ENCODE results near the gene CREB3L1. TPM values are rescaled to one million over a fixed set of nuclear protein-coding genes. Genes with fewer than 3 reads are reported as not detected.

The CREB3L1 gene
- total and polyA plus RNA-seq, 2 experiments from 2014 or later, result 22.9 to 275 TPM

GRCh38 chr11:46242952-46243795 is 34.3 kb upstream of the CREB3L1 start:
- WGBS (ENCODE audit: low lambda C conversion rate, missing lambda C conversion rate), result 3% methylated on average over 38 of the region's 46 CpGs
- Histone ChIP-seq H4K20me1 (ENCODE audit: insufficient read depth, poor library complexity, severe bottlenecking) (no peaks in the 10 kb centered on the region), H3K27ac (peak overlapping the region; percentile 90), H3K36me3 (replicated peaks; ENCODE audit: insufficient read depth, low read depth) (no peaks in the 10 kb centered on the region), H3K4me3 (peak overlapping the region; percentile 5), H3K27me3 (no peaks in the 10 kb centered on the region), H3K9me2 (replicated peaks; ENCODE audit: insufficient read depth) (no peaks in the 10 kb centered on the region), H3K4me1 (ENCODE audit: insufficient read depth) (peaks cover 30% of the 10 kb centered on the region), H3K9me3 (ENCODE audit: low read depth) (no peaks in the 10 kb centered on the region), H2AFZ (peak overlapping the region; percentile 21), H3K4me2 (peak overlapping the region; percentile 71), H3K79me2 (no peaks in the 10 kb centered on the region)
- peak; percentile 96 for DNase-seq (ENCODE audit: low spot score)
- no peak for TF ChIP-seq EZH2 (IDR thresholded peaks at IDR 0.05; ENCODE audit: borderline replicate concordance)
- no peak for TF ChIP-seq EZH2phosphoT487 (IDR thresholded peaks at IDR 0.05; ENCODE audit: low read depth, severe bottlenecking, unreplicated experiment)
- TF ChIP-seq, protein P1, sequence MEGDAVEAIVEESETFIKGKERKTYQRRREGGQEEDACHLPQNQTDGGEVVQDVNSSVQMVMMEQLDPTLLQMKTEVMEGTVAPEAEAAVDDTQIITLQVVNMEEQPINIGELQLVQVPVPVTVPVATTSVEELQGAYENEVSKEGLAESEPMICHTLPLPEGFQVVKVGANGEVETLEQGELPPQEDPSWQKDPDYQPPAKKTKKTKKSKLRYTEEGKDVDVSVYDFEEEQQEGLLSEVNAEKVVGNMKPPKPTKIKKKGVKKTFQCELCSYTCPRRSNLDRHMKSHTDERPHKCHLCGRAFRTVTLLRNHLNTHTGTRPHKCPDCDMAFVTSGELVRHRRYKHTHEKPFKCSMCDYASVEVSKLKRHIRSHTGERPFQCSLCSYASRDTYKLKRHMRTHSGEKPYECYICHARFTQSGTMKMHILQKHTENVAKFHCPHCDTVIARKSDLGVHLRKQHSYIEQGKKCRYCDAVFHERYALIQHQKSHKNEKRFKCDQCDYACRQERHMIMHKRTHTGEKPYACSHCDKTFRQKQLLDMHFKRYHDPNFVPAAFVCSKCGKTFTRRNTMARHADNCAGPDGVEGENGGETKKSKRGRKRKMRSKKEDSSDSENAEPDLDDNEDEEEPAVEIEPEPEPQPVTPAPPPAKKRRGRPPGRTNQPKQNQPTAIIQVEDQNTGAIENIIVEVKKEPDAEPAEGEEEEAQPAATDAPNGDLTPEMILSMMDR (IDR thresholded peaks at IDR 0.05; ENCODE audit: poor library complexity), result no peak

DNA sequence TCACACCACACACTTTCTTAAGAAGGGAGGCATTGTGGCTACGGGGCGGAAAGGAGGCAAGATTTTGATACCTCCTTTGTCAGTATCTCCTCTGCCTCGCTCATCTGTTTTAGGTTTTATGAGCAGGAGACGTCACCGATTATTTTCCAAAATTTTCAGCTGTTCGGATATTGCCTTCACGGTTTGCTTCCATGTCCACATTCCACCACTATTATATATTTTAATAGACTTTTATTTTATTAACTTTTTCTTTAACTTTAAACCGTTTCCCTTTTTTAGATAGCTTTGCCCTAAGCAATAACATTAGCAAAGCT is 33.7 kb upstream of the CREB3L1 start:
- Histone ChIP-seq H3K27me3 (no peaks in the 10 kb centered on the region), H3K9me3 (ENCODE audit: low read depth) (no peaks in the 10 kb centered on the region), H2AFZ (peak overlapping the region; percentile 7), H3K4me1 (ENCODE audit: insufficient read depth) (peaks cover 31% of the 10 kb centered on the region), H3K9me2 (replicated peaks; ENCODE audit: insufficient read depth) (no peaks in the 10 kb centered on the region), H3K79me2 (no peaks in the 10 kb centered on the region), H3K36me3 (replicated peaks; ENCODE audit: insufficient read depth, low read depth) (no peaks in the 10 kb centered on the region), H3K27ac (peak overlapping the region; percentile 87), H3K4me2 (peak overlapping the region; percentile 71), H4K20me1 (ENCODE audit: insufficient read depth, poor library complexity, severe bottlenecking) (no peaks in the 10 kb centered on the region), H3K4me3 (peak overlapping the region; percentile 5)
- TF ChIP-seq, protein P1 (IDR thresholded peaks at IDR 0.05; ENCODE audit: poor library complexity), result no peak
- TF ChIP-seq EZH2 (IDR thresholded peaks at IDR 0.05; ENCODE audit: borderline replicate concordance) (no peak), EZH2phosphoT487 (IDR thresholded peaks at IDR 0.05; ENCODE audit: low read depth, severe bottlenecking, unreplicated experiment) (no peak)
- WGBS (ENCODE audit: low lambda C conversion rate, missing lambda C conversion rate), result 45% methylated on average over 8 of the region's 8 CpGs
- no peak for DNase-seq (ENCODE audit: low spot score)

GRCh38 chr11:46246521-46246920 is 30.9 kb upstream of the CREB3L1 start:
- H4K20me1 ChIP-seq (ENCODE audit: insufficient read depth, poor library complexity, severe bottlenecking), result no peaks in the 10 kb centered on the region
- no peaks in the 10 kb centered on the region for H3K9me2 ChIP-seq (replicated peaks; ENCODE audit: insufficient read depth)
- no peak overlapping the region for H3K4me3 ChIP-seq
- no peaks in the 10 kb centered on the region for H3K36me3 ChIP-seq (replicated peaks; ENCODE audit: insufficient read depth, low read depth)
- peaks cover 44% of the 10 kb centered on the region for H3K4me1 ChIP-seq (ENCODE audit: insufficient read depth)
- no peak for TF ChIP-seq EZH2phosphoT487 (IDR thresholded peaks at IDR 0.05; ENCODE audit: low read depth, severe bottlenecking, unreplicated experiment)
- TF ChIP-seq EZH2 (IDR thresholded peaks at IDR 0.05; ENCODE audit: borderline replicate concordance), result no peak
- TF ChIP-seq, protein P1 (IDR thresholded peaks at IDR 0.05; ENCODE audit: poor library complexity), result no peak
- no peak overlapping the region for H3K4me2 ChIP-seq
- H3K79me2 ChIP-seq, result no peaks in the 10 kb centered on the region
- H3K27me3 ChIP-seq, result no peaks in the 10 kb centered on the region
- no peak overlapping the region for H2AFZ ChIP-seq
- H3K27ac ChIP-seq, result no peak overlapping the region
- 93% methylated on average over 1 of the region's 1 CpG for WGBS (ENCODE audit: low lambda C conversion rate, missing lambda C conversion rate)
- H3K9me3 ChIP-seq (ENCODE audit: low read depth), result no peaks in the 10 kb centered on the region
- no peak for DNase-seq (ENCODE audit: low spot score)
